H9 (cell line): Measurements from ENCODE around the gene EFCAB11. TPM values are rescaled to one million over a fixed set of nuclear protein-coding genes. Genes with fewer than 3 reads are reported as not detected.

Experiments
- DNase-seq: peaks from one replicate; pipeline ENCODE4 v3.0.0-alpha.2; 2017
- H2AFZ ChIP-seq: one replicate; pipeline ENCODE4 v1.6.1; 2013; ENCODE audit warnings: mild to moderate bottlenecking, low read length, control low read depth, moderate library complexity
- H2AK5ac ChIP-seq: 2 replicates; pipeline ENCODE4 v1.6.1; 2013; ENCODE audit warnings: low read length, control low read depth, mixed read lengths; ENCODE audit not compliant: insufficient read length
- H2BK120ac ChIP-seq: one replicate; pipeline ENCODE4 v1.6.1; 2013; ENCODE audit warnings: low read depth, mild to moderate bottlenecking, low read length, control low read depth, inconsistent platforms; ENCODE audit not compliant: poor library complexity, severe bottlenecking
- H2BK12ac ChIP-seq: 2 replicates; pipeline ENCODE4 v1.6.1; 2013; ENCODE audit warnings: low read length, control low read depth, mixed read lengths, low read depth; ENCODE audit not compliant: insufficient read length
- H2BK15ac ChIP-seq: 2 replicates; pipeline ENCODE4 v1.6.1; 2013; ENCODE audit warnings: low read depth, low read length, control low read depth
- H2BK20ac ChIP-seq: one replicate; pipeline ENCODE4 v1.6.1; 2013; ENCODE audit warnings: low read depth, mild to moderate bottlenecking, low read length, control low read depth, inconsistent platforms; ENCODE audit not compliant: poor library complexity, severe bottlenecking
- H2BK5ac ChIP-seq: 2 replicates; pipeline ENCODE4 v1.6.1; 2013; ENCODE audit warnings: low read length, control low read depth, mixed read lengths; ENCODE audit not compliant: insufficient read length
- H3K14ac ChIP-seq: 2 replicates; pipeline ENCODE4 v1.6.1; 2013; ENCODE audit warnings: low read length, control low read depth; ENCODE audit not compliant: insufficient read depth
- H3K18ac ChIP-seq: 2 replicates; pipeline ENCODE4 v1.6.1; 2013; ENCODE audit warnings: low read depth, mild to moderate bottlenecking, mixed read lengths, low read length, control low read depth; ENCODE audit not compliant: insufficient read length
- H3K23ac ChIP-seq: 2 replicates; pipeline ENCODE4 v1.6.1; 2013; ENCODE audit warnings: low read length, control low read depth, mixed read lengths, low read depth; ENCODE audit not compliant: insufficient read length
- H3K23me2 ChIP-seq: 2 replicates; pipeline ENCODE4 v1.6.1; 2013; ENCODE audit warnings: low read depth, mild to moderate bottlenecking, mixed read lengths, low read length, control low read depth; ENCODE audit not compliant: insufficient read length, poor library complexity, severe bottlenecking
- H3K27ac ChIP-seq: 2 replicates; pipeline ENCODE4 v1.5.1; 2013; ENCODE audit warnings: low read length, control low read depth, mixed read lengths, low read depth; ENCODE audit not compliant: insufficient read length
- H3K27me3 ChIP-seq: 2 replicates; pipeline ENCODE4 v1.6.1; 2013; ENCODE audit warnings: low read length, control low read depth, inconsistent platforms; ENCODE audit not compliant: insufficient read depth
- H3K4ac ChIP-seq: 2 replicates; pipeline ENCODE4 v1.6.1; 2013; ENCODE audit warnings: low read depth, mild to moderate bottlenecking, control low read depth, inconsistent platforms, low read length, moderate library complexity
- H3K4me1 ChIP-seq: 2 replicates; pipeline ENCODE4 v1.6.1; 2013; ENCODE audit warnings: low read length, control low read depth, inconsistent platforms; ENCODE audit not compliant: insufficient read depth
- H3K4me2 ChIP-seq: 2 replicates; pipeline ENCODE4 v1.6.1; 2013; ENCODE audit warnings: low read length, control low read depth, mixed read lengths; ENCODE audit not compliant: insufficient read length, insufficient read depth
- H3K56ac ChIP-seq: 2 replicates; pipeline ENCODE4 v1.6.1; 2013; ENCODE audit warnings: low read depth, mild to moderate bottlenecking, mixed read lengths, low read length, control low read depth; ENCODE audit not compliant: insufficient read length
- H3K79me1 ChIP-seq: 2 replicates; pipeline ENCODE4 v1.6.1; 2013; ENCODE audit warnings: low read depth, mild to moderate bottlenecking, moderate library complexity, low read length, control low read depth, inconsistent platforms; ENCODE audit not compliant: insufficient read depth, poor library complexity, severe bottlenecking
- H3K79me2 ChIP-seq: 2 replicates; pipeline ENCODE4 v1.6.1; 2013; ENCODE audit warnings: low read length, control low read depth, inconsistent platforms; ENCODE audit not compliant: insufficient read depth
- H3K9ac ChIP-seq: 2 replicates; pipeline ENCODE4 v1.6.1; 2013; ENCODE audit warnings: low read length, control low read depth, mixed read lengths; ENCODE audit not compliant: insufficient read length; ENCODE audit errors: extremely low read depth
- H3K9me3 ChIP-seq: one replicate; pipeline ENCODE4 v1.6.1; 2013; ENCODE audit warnings: low read depth, low read length, inconsistent platforms; ENCODE audit not compliant: control insufficient read depth
- H3T11ph ChIP-seq: one replicate; pipeline ENCODE4 v1.6.1; 2013; ENCODE audit warnings: mild to moderate bottlenecking, low read length, control low read depth, inconsistent platforms
- H4K20me1 ChIP-seq: one replicate; pipeline ENCODE4 v1.6.1; 2013; ENCODE audit not compliant: control insufficient read depth, insufficient read length, insufficient read depth
- H4K5ac ChIP-seq: 2 replicates; pipeline ENCODE4 v1.6.1; 2013; ENCODE audit warnings: low read depth, mild to moderate bottlenecking, mixed read lengths, low read length, control low read depth; ENCODE audit not compliant: insufficient read length
- H4K8ac ChIP-seq: replicated peaks from 2 replicates; pipeline ENCODE4 v1.6.1; 2013; ENCODE audit warnings: low read length, control low read depth, mixed read lengths, low read depth; ENCODE audit not compliant: insufficient read length
- H4K91ac ChIP-seq: 2 replicates; pipeline ENCODE4 v1.6.1; 2013; ENCODE audit warnings: low read depth, mild to moderate bottlenecking, moderate library complexity, mixed read lengths, low read length, control low read depth; ENCODE audit not compliant: insufficient read length
- H3K27ac Mint-ChIP-seq, 3 experiments: 2 replicates in 2 of 3; 3 replicates in 1 of 3; pipeline ENCODE4 v1.8.0; 2020 to 2021; ENCODE audit warnings: mixed read lengths in 3 of 3, mild to moderate bottlenecking in 1 of 3, moderate library complexity in 1 of 3
- H3K27me3 Mint-ChIP-seq: 2 replicates; pipeline ENCODE4 v1.8.0; 2021; ENCODE audit warnings: low read depth, mild to moderate bottlenecking, moderate library complexity, mixed read lengths
- H3K36me3 Mint-ChIP-seq, 3 experiments: 2 replicates in 2 of 3; 3 replicates in 1 of 3; pipeline ENCODE4 v1.8.0; 2020 to 2021; ENCODE audit warnings: low read depth in 3 of 3, mixed read lengths in 3 of 3; ENCODE audit not compliant: insufficient read depth in 1 of 3
- H3K4me1 Mint-ChIP-seq, 2 experiments: 2 replicates each; pipeline ENCODE4 v1.8.0; 2020; ENCODE audit warnings: mixed read lengths in 2 of 2
- H3K4me3 Mint-ChIP-seq, 2 experiments: 2 replicates in 1 of 2; 3 replicates in 1 of 2; pipeline ENCODE4 v1.8.0; 2020 to 2021; ENCODE audit warnings: mild to moderate bottlenecking in 2 of 2, mixed read lengths in 2 of 2, moderate library complexity in 1 of 2
- H3K9me3 Mint-ChIP-seq, 2 experiments: 2 replicates in 1 of 2; 3 replicates in 1 of 2; pipeline ENCODE4 v1.8.0; 2020; ENCODE audit warnings: mild to moderate bottlenecking in 2 of 2, mixed read lengths in 2 of 2, moderate library complexity in 1 of 2
- WGBS: extraction: QIAGEN DNeasy Blood & Tissue Kit; methylation state at CpG from one replicate; pipeline ENCODE4 v1.1.7; 2013; ENCODE audit warnings: missing lambda C conversion rate, low lambda C conversion rate, mixed read lengths; ENCODE audit not compliant: insufficient read length; ENCODE audit errors: extremely low coverage; 5-methylcytosine and 5-hydroxymethylcytosine counted together
- total RNA-seq: library from RNA; stranded (reverse); gene quantifications from 2 replicates; pipeline ENCODE4 v1.2.1, GENCODE V29; 2021
- TF ChIP-seq, protein P1 (sequence below): fragments of 200-600 bp; sonication (generic); conservative IDR thresholded peaks from 3 replicates; pipeline ENCODE4 v1.8.0; 2021; ENCODE audit warnings: antibody characterized with exemption, mild to moderate bottlenecking

The EFCAB11 gene
- total RNA-seq, 1 experiment from 2014 or later: 17.4 TPM

DNA sequence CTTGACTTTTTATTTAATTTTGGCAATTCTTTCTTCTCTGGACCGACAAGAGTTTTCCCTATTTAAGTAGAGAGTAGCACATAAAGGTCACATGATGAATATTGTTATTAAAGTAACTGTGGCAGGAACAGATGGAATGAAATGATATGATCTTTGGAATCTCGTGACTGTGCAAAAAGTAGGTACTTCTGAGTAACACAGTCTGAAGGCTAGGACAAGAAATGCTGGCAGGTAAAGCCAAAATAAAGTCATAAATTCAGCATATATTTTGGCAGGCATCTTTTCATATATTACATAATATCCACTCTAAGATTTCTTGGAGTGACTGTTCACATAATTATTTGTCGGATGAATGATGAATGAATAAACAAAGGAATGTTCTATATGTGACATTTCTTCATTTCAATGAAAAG lies 121.4 kb downstream of the EFCAB11 start:
- WGBS: no CpG with 5 or more reads among the region's 3 CpGs
- no peaks in the 10 kb centered on the region for H3K9me3 ChIP-seq
- no peak overlapping the region for H2AK5ac ChIP-seq
- no peaks in the 10 kb centered on the region for H4K20me1 ChIP-seq
- no peak overlapping the region for H3T11ph ChIP-seq
- Mint-ChIP-seq H3K4me1 (peaks cover 10 to 12% of the 10 kb centered on the region in 2 experiments), H3K27me3 (no peaks in the 10 kb centered on the region), H3K9me3 (peaks cover 2 to 7% of the 10 kb centered on the region in 2 experiments; a peak in 3 of 5 replicates), H3K4me3 (no peak overlapping the region), H3K27ac (no peak overlapping the region), H3K36me3 (peaks cover 0 to 3% (median 2%) of the 10 kb centered on the region in 3 experiments; a peak in 4 of 7 replicates)
- no peak overlapping the region for H3K23ac ChIP-seq
- H2BK20ac ChIP-seq: no peak overlapping the region
- no peak overlapping the region for H3K4me2 ChIP-seq
- H3K56ac ChIP-seq: no peak overlapping the region
- H3K23me2 ChIP-seq: no peaks in the 10 kb centered on the region
- H2BK120ac ChIP-seq: no peak overlapping the region
- H3K27ac ChIP-seq: no peak overlapping the region
- H3K4ac ChIP-seq: no peak overlapping the region
- no peak overlapping the region for H3K9ac ChIP-seq
- no peaks in the 10 kb centered on the region for H3K79me1 ChIP-seq
- TF ChIP-seq, protein P1, sequence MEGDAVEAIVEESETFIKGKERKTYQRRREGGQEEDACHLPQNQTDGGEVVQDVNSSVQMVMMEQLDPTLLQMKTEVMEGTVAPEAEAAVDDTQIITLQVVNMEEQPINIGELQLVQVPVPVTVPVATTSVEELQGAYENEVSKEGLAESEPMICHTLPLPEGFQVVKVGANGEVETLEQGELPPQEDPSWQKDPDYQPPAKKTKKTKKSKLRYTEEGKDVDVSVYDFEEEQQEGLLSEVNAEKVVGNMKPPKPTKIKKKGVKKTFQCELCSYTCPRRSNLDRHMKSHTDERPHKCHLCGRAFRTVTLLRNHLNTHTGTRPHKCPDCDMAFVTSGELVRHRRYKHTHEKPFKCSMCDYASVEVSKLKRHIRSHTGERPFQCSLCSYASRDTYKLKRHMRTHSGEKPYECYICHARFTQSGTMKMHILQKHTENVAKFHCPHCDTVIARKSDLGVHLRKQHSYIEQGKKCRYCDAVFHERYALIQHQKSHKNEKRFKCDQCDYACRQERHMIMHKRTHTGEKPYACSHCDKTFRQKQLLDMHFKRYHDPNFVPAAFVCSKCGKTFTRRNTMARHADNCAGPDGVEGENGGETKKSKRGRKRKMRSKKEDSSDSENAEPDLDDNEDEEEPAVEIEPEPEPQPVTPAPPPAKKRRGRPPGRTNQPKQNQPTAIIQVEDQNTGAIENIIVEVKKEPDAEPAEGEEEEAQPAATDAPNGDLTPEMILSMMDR: no peak
- no peak overlapping the region for H2BK5ac ChIP-seq
- H2AFZ ChIP-seq: no peak overlapping the region
- H3K4me1 ChIP-seq: peaks cover 2% of the 10 kb centered on the region; the same call in 1 of the 2 replicates
- no peaks in the 10 kb centered on the region for H3K79me2 ChIP-seq
- H4K5ac ChIP-seq: no peak overlapping the region
- H3K27me3 ChIP-seq: no peaks in the 10 kb centered on the region
- H4K91ac ChIP-seq: no peak overlapping the region
- no peak overlapping the region for H3K14ac ChIP-seq
- no peak for DNase-seq
- no peak overlapping the region for H2BK12ac ChIP-seq
- H3K18ac ChIP-seq: no peak overlapping the region
- H4K8ac ChIP-seq: no peak overlapping the region
- no peak overlapping the region for H2BK15ac ChIP-seq
